Brain microvascular endothelial cell (primary cell): ENCODE results near the gene RAB8A.

Source experiments
- DNase-seq: peaks from one replicate; pipeline ENCODE4 v3.0.0-alpha.2; 2020
- H3K27ac ChIP-seq: fragments of 250-450 bp; sonication (Bioruptor Pico); 2 replicates; pipeline ENCODE4 v1.5.1; 2020; ENCODE audit warnings: mild to moderate bottlenecking, moderate library complexity
- H3K27me3 ChIP-seq: fragments of 250-450 bp; sonication (Bioruptor Pico); replicated peaks from 2 replicates; pipeline ENCODE4 v1.5.1; 2020; ENCODE audit warnings: mild to moderate bottlenecking
- H3K36me3 ChIP-seq: fragments of 250-450 bp; sonication (Bioruptor Pico); replicated peaks from 2 replicates; pipeline ENCODE4 v1.5.1; 2020; ENCODE audit warnings: mild to moderate bottlenecking
- H3K4me3 ChIP-seq: 2 replicates; pipeline ENCODE4 v1.5.1; 2011; ENCODE audit warnings: low read depth, mild to moderate bottlenecking, control low read depth, low read length, moderate library complexity
- in situ Hi-C: cut with HindIII; loops from 2 replicates; pipeline ENCODE4 v1.10.0; 2017; ENCODE audit warnings: low sequenced_read_pairs, low pct_ligation_motif_present
- TF ChIP-seq, protein P1 (sequence below): IDR thresholded peaks from 2 replicates; pipeline ENCODE4 v1.5.1; 2011; ENCODE audit warnings: low read depth, mild to moderate bottlenecking, moderate library complexity, low read length, control low read depth, inconsistent platforms; ENCODE audit errors: missing control alignments

Gene RAB8A

DNA sequence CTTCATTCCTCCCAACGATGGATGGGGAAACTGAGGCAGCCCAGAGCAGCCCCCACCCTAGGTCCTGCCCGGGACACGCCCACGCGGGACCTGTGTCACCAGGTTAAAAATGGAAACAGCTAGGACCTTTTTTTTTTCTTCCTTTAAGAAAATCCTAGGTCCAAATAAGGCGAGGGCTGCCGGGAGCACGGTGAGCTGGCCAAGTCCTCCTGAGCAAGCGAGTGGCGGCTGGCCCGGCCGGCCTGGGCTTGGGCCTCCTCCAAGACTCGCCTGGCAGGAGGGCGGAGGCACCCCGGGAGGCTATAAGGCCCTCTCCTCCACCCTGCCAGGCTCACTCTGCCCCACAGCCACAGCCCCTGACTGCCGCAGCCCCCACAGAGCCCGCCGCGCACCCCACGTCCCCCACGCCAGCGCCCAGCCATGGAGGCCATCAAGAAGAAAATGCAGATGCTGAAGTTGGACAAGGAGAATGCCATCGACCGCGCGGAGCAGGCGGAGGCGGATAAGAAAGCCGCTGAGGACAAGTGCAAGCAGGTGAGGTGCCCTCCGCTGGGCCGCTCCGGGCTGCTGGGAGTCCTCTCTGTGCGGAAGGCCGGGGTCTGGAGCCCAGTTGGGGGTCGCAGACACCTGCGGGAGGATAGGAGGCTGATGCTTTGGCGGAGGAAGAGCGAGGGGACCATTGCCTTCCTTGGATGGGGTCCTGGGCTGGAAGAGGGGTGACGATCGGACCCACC, 44.3 kb upstream of the RAB8A start:
- DNase-seq: peak; percentile 83
- in situ Hi-C loops: no loop called here
- no peaks in the 10 kb centered on the region for H3K27me3 ChIP-seq
- no peaks in the 10 kb centered on the region for H3K36me3 ChIP-seq
- peak overlapping the region; percentile 43 for H3K4me3 ChIP-seq
- TF ChIP-seq, protein P1, sequence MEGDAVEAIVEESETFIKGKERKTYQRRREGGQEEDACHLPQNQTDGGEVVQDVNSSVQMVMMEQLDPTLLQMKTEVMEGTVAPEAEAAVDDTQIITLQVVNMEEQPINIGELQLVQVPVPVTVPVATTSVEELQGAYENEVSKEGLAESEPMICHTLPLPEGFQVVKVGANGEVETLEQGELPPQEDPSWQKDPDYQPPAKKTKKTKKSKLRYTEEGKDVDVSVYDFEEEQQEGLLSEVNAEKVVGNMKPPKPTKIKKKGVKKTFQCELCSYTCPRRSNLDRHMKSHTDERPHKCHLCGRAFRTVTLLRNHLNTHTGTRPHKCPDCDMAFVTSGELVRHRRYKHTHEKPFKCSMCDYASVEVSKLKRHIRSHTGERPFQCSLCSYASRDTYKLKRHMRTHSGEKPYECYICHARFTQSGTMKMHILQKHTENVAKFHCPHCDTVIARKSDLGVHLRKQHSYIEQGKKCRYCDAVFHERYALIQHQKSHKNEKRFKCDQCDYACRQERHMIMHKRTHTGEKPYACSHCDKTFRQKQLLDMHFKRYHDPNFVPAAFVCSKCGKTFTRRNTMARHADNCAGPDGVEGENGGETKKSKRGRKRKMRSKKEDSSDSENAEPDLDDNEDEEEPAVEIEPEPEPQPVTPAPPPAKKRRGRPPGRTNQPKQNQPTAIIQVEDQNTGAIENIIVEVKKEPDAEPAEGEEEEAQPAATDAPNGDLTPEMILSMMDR: no peak
- peak overlapping the region; percentile 41 for H3K27ac ChIP-seq

DNA sequence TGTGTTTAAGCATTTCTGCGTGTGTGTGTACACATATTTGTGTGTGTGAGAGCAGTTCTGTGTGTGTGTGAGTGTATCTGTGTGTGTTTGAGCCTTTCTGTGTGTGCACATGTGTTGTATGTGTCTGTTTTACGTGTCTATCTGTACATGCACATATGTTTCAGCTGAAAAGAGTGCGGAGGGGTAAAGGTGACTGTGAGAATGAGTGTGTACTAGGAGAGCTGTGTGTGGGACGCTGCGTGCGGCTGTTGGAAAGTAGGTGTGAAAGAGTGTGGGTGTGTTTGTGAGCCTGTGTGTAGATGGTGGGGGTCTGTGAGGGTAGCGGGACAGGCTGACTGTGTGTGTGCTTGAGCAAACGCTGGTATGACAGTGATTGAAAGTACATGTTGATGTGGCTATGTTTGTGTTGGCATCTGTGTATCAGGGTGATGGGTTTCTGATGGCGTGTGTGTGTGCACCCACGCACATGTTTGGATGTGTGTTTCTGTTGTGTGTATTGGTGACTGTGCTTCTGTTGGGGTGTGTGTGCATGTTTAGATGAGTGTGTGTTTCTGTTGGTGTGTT, 42.9 kb upstream of the RAB8A start:
- TF ChIP-seq, protein P1: no peak
- in situ Hi-C loops: no loop called here
- no peak for DNase-seq
- H3K36me3 ChIP-seq: no peaks in the 10 kb centered on the region
- peak overlapping the region; percentile 1 for H3K27ac ChIP-seq
- H3K27me3 ChIP-seq: no peaks in the 10 kb centered on the region
- H3K4me3 ChIP-seq: peak overlapping the region; percentile 43

DNA sequence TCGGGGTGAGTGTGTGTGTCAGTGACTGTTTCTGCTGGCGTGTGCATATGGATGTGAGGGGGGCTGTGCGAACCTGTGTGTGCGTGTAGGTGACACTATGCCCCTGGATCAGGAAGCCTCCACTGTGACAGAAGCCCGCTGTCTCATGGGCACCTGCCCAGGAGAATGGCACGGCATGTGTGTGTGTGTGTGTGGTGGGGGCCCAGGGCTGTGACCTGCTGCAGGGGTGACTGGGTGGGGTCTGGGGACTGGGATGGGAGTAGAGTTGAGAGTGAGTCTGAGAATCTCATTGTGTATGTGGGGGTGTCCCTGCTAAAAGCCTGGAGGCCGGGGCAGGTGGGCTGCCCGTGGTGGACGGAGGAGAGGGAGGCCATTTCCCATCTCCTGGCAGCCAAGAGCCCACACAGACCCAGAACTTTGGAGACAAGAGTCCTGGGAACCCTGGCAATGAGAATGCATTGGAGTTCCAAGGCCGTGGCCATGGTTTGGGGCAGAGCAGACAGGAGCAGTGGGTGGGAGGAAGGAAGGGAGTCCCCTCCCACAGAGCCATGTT, 41.8 kb upstream of the RAB8A start:
- Histone ChIP-seq H3K27me3 (no peaks in the 10 kb centered on the region), H3K27ac (peak overlapping the region; percentile 21), H3K36me3 (peaks cover 4% of the 10 kb centered on the region), H3K4me3 (no peak overlapping the region)
- DNase-seq: no peak
- TF ChIP-seq, protein P1: no peak
- in situ Hi-C loops: no loop called here

DNA sequence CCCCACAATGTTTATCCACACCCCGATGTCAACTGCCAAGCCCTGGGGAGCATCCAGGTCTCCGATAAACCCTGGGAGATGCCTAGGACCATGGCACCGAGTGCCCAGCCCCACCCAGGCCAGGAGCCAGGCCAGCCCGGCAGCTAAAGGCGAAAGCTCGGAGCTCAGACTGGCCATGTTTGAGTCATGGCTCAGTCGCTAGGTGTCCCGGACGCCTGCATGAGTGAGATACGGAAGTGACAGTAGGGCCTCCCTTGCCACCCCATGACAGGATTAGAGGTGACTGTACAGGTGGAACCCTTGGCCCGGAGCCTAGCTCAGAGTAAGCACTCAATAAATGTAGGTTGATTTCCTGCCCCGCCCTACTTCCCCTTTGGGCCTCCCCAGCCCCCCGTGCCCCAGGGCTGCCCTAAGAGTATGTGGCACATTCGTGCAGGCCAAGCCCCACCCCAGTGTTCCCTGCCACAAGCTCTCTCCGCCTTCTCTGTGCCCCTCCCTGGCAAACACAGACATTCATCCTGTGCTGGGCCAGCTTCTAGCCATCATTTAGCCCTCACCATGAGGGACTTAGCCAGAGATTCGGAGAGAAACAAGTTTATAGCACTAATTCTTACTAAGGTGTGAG, 41.2 kb upstream of the RAB8A start:
- Histone ChIP-seq H3K27me3 (no peaks in the 10 kb centered on the region), H3K36me3 (peaks cover 4% of the 10 kb centered on the region), H3K27ac (peak overlapping the region; percentile 21), H3K4me3 (no peak overlapping the region)
- DNase-seq: no peak
- TF ChIP-seq, protein P1: no peak
- in situ Hi-C loops: no loop called here

DNA sequence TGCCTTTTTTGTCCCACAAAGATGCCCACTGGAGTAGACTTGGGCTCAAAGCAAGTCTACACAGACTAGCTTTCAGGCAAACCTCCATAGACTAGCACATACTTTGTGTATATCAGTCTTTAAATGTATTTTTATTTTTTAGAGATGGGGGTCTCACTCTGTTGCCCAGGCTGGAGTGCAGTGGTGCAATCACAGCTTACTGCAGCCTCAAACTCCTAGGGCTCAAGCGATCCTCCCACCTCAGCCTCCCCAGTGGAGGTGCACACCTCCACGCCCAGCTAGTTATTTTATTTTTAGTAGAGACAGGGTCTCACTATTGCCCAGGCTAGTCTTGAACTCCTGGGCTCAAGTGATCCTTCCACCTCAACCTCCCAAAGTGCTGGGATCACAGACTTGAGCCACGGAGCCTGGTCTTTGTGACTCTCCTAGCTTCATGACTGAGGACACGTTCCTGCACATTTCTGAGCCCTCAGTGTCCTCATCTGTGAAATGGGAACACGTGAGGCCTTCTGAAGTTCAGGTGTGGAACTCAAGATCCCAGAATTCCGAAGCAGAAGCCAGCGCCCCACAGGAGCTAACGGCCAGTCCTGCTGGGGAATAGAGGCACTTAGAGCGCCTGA, 40.5 kb upstream of the RAB8A start:
- H3K27ac ChIP-seq: no peak overlapping the region
- H3K36me3 ChIP-seq: peaks cover 4% of the 10 kb centered on the region
- no peak overlapping the region for H3K4me3 ChIP-seq
- TF ChIP-seq, protein P1: no peak
- DNase-seq: no peak
- in situ Hi-C loops: no loop called here
- no peaks in the 10 kb centered on the region for H3K27me3 ChIP-seq
